DND-41 (cell line): ENCODE measurements around the gene DNER.
"Not testable (repeated sequence)": the region's sequence is repeated elsewhere in the genome, so short reads cannot be mapped to it uniquely, and the experiment has no call there.

Experiments used
- CTCF ChIP-seq: IDR thresholded peaks from 2 replicates; pipeline ENCODE4 v1.5.1; 2012; ENCODE audit warnings: borderline replicate concordance, low read length, moderate library complexity, mild to moderate bottlenecking; ENCODE audit not compliant: poor library complexity, severe bottlenecking; ENCODE audit errors: extremely low read depth
- EZH2 ChIP-seq: IDR thresholded peaks from 3 replicates; pipeline ENCODE4 v1.6.1; 2012; ENCODE audit warnings: borderline replicate concordance, low read depth, mild to moderate bottlenecking, moderate library complexity, low read length, inconsistent platforms; ENCODE audit not compliant: severe bottlenecking

GRCh38 chr2:229614021-229614420 lies 100.3 kb downstream of the DNER start:
- TF ChIP-seq CTCF, EZH2: not testable (repeated sequence)
